Measurements from ENCODE around the gene MIB2. TPM values are rescaled to one million over a fixed set of nuclear protein-coding genes. Genes with fewer than 3 reads are reported as not detected.
A peak's percentile ranks its signal among the peaks of the same experiment; 100 is the strongest.

Gene MIB2
- total and polyA plus RNA-seq, 4 donors: 27.0 to 100 (median 77.7) TPM

- peaks cover 21% of the 10 kb centered on the region for H3K36me3 ChIP-seq (ENCODE audit: control insufficient read depth, insufficient read depth, low read length)
- H3K27ac ChIP-seq (ENCODE audit: low read depth, low read length): no peak overlapping the region
- DNase-seq (ENCODE audit: low read depth in 4 of 6, low spot score in 6 of 6): no peak
- peaks cover 46% of the 10 kb centered on the region for H3K4me1 ChIP-seq (ENCODE audit: control insufficient read depth, insufficient read depth, low read length)
- no peak overlapping the region for H3K4me3 ChIP-seq (ENCODE audit: low read depth, low read length)
- WGBS (ENCODE audit: insufficient coverage): 86% methylated on average over 28 of the region's 28 CpGs
- H3K9me3 ChIP-seq (ENCODE audit: control insufficient read depth, insufficient read depth, low read length): no peaks in the 10 kb centered on the region
- peaks cover 31% of the 10 kb centered on the region for H3K27me3 ChIP-seq (ENCODE audit: control insufficient read depth, insufficient read depth, low read length)
These were observed 17.1 kb upstream of the MIB2 start for GRCh38 chr1:1598051-1598719.

- H3K36me3 ChIP-seq (ENCODE audit: control insufficient read depth, insufficient read depth, low read length): peaks cover 25% of the 10 kb centered on the region
- H3K27me3 ChIP-seq (ENCODE audit: control insufficient read depth, insufficient read depth, low read length): peaks cover 31% of the 10 kb centered on the region
- no peak overlapping the region for H3K27ac ChIP-seq (ENCODE audit: low read depth, low read length)
- no peak overlapping the region for H3K4me3 ChIP-seq (ENCODE audit: low read depth, low read length)
- H3K4me1 ChIP-seq (ENCODE audit: control insufficient read depth, insufficient read depth, low read length): peaks cover 46% of the 10 kb centered on the region
- H3K9me3 ChIP-seq (ENCODE audit: control insufficient read depth, insufficient read depth, low read length): no peaks in the 10 kb centered on the region
- DNase-seq (ENCODE audit: low read depth in 4 of 6, low spot score in 6 of 6): no peak
- 85% methylated on average over 13 of the region's 13 CpGs for WGBS (ENCODE audit: insufficient coverage)
These were observed 16.6 kb upstream of the MIB2 start for GRCh38 chr1:1598720-1599029.

GRCh38 chr1:1599030-1599934 is 16.0 kb upstream of the MIB2 start:
- peak overlapping the region; percentile 21 for H3K4me3 ChIP-seq (ENCODE audit: low read depth, low read length)
- H3K27ac ChIP-seq (ENCODE audit: low read depth, low read length): no peak overlapping the region
- WGBS (ENCODE audit: insufficient coverage): 3% methylated on average over 111 of the region's 111 CpGs
- peak in 3 of 6 donors; percentile 36 to 77 (median 63) for DNase-seq (ENCODE audit: low read depth in 4 of 6, low spot score in 6 of 6)
- peaks cover 46% of the 10 kb centered on the region for H3K4me1 ChIP-seq (ENCODE audit: control insufficient read depth, insufficient read depth, low read length)
- H3K27me3 ChIP-seq (ENCODE audit: control insufficient read depth, insufficient read depth, low read length): peaks cover 31% of the 10 kb centered on the region
- peaks cover 30% of the 10 kb centered on the region for H3K36me3 ChIP-seq (ENCODE audit: control insufficient read depth, insufficient read depth, low read length)
- H3K9me3 ChIP-seq (ENCODE audit: control insufficient read depth, insufficient read depth, low read length): no peaks in the 10 kb centered on the region

GRCh38 chr1:1599935-1600860 is 15.1 kb upstream of the MIB2 start, which contains the start of gene FNDC10:
TSS of gene FNDC10 (minus strand) at chr1:1600135. CDS start at chr1:1600015, 120 bp downstream.
- peak within 1 kb of the TSS; percentile 21 for H3K4me3 ChIP-seq (ENCODE audit: low read depth, low read length)
- H3K4me1 ChIP-seq (ENCODE audit: control insufficient read depth, insufficient read depth, low read length): peaks cover 46% of the 10 kb centered on the region
- peaks cover 32% of the 10 kb centered on the region for H3K36me3 ChIP-seq (ENCODE audit: control insufficient read depth, insufficient read depth, low read length)
- peak in 3 of 6 donors; percentile 31 to 67 (median 51) for DNase-seq (ENCODE audit: low read depth in 4 of 6, low spot score in 6 of 6)
- WGBS (ENCODE audit: insufficient coverage): under 1% methylated on average over 103 of the region's 125 CpGs
- H3K27me3 ChIP-seq (ENCODE audit: control insufficient read depth, insufficient read depth, low read length): peaks cover 31% of the 10 kb centered on the region
- H3K27ac ChIP-seq (ENCODE audit: low read depth, low read length): no peak within 1 kb of the TSS
- H3K9me3 ChIP-seq (ENCODE audit: control insufficient read depth, insufficient read depth, low read length): no peaks in the 10 kb centered on the region

- peak overlapping the region; percentile 18 for H3K4me3 ChIP-seq (ENCODE audit: low read depth, low read length)
These were observed 14.3 kb upstream of the MIB2 start for GRCh38 chr1:1600861-1601563.

GRCh38 chr1:1601564-1602303 is 13.6 kb upstream of the MIB2 start:
- H3K4me3 ChIP-seq (ENCODE audit: low read depth, low read length): no peak overlapping the region
- H3K4me1 ChIP-seq (ENCODE audit: control insufficient read depth, insufficient read depth, low read length): peaks cover 46% of the 10 kb centered on the region
- H3K36me3 ChIP-seq (ENCODE audit: control insufficient read depth, insufficient read depth, low read length): peaks cover 33% of the 10 kb centered on the region
- H3K27ac ChIP-seq (ENCODE audit: low read depth, low read length): no peak overlapping the region
- DNase-seq (ENCODE audit: low read depth in 4 of 6, low spot score in 6 of 6): no peak
- 86% methylated on average over 14 of the region's 15 CpGs for WGBS (ENCODE audit: insufficient coverage)
- H3K27me3 ChIP-seq (ENCODE audit: control insufficient read depth, insufficient read depth, low read length): peaks cover 27% of the 10 kb centered on the region
- H3K9me3 ChIP-seq (ENCODE audit: control insufficient read depth, insufficient read depth, low read length): no peaks in the 10 kb centered on the region

More at GRCh38 chr1:1600861-1601563, 14.3 kb upstream of the MIB2 start:
- no peaks in the 10 kb centered on the region for H3K9me3 ChIP-seq (ENCODE audit: control insufficient read depth, insufficient read depth, low read length)
- no peak overlapping the region for H3K27ac ChIP-seq (ENCODE audit: low read depth, low read length)
- peaks cover 32% of the 10 kb centered on the region for H3K36me3 ChIP-seq (ENCODE audit: control insufficient read depth, insufficient read depth, low read length)
- peaks cover 31% of the 10 kb centered on the region for H3K27me3 ChIP-seq (ENCODE audit: control insufficient read depth, insufficient read depth, low read length)
- WGBS (ENCODE audit: insufficient coverage): 75% methylated on average over 13 of the region's 22 CpGs
- no peak for DNase-seq (ENCODE audit: low read depth in 4 of 6, low spot score in 6 of 6)
- peaks cover 46% of the 10 kb centered on the region for H3K4me1 ChIP-seq (ENCODE audit: control insufficient read depth, insufficient read depth, low read length)

GRCh38 chr1:1602304-1602967 is 12.9 kb upstream of the MIB2 start:
- Histone ChIP-seq H3K4me3 (ENCODE audit: low read depth, low read length) (no peak overlapping the region), H3K36me3 (ENCODE audit: control insufficient read depth, insufficient read depth, low read length) (peaks cover 36% of the 10 kb centered on the region), H3K4me1 (ENCODE audit: control insufficient read depth, insufficient read depth, low read length) (peaks cover 41% of the 10 kb centered on the region), H3K27me3 (ENCODE audit: control insufficient read depth, insufficient read depth, low read length) (peaks cover 23% of the 10 kb centered on the region), H3K9me3 (ENCODE audit: control insufficient read depth, insufficient read depth, low read length) (no peaks in the 10 kb centered on the region), H3K27ac (ENCODE audit: low read depth, low read length) (no peak overlapping the region)
- DNase-seq (ENCODE audit: low read depth in 4 of 6, low spot score in 6 of 6): no peak
- WGBS (ENCODE audit: insufficient coverage): 43% methylated on average over 8 of the region's 18 CpGs

- H3K27ac ChIP-seq (ENCODE audit: low read depth, low read length): no peak overlapping the region
- 74% methylated on average over 10 of the region's 13 CpGs for WGBS (ENCODE audit: insufficient coverage)
- H3K9me3 ChIP-seq (ENCODE audit: control insufficient read depth, insufficient read depth, low read length): no peaks in the 10 kb centered on the region
- peaks cover 35% of the 10 kb centered on the region for H3K36me3 ChIP-seq (ENCODE audit: control insufficient read depth, insufficient read depth, low read length)
- H3K4me3 ChIP-seq (ENCODE audit: low read depth, low read length): no peak overlapping the region
- H3K27me3 ChIP-seq (ENCODE audit: control insufficient read depth, insufficient read depth, low read length): peaks cover 17% of the 10 kb centered on the region
- DNase-seq (ENCODE audit: low read depth in 4 of 6, low spot score in 6 of 6): no peak
- peaks cover 35% of the 10 kb centered on the region for H3K4me1 ChIP-seq (ENCODE audit: control insufficient read depth, insufficient read depth, low read length)
These were observed 12.3 kb upstream of the MIB2 start for GRCh38 chr1:1602968-1603506.

All from spinal cord (tissue), 10 donors.